DND-41 (cell line): Measurements from ENCODE around the gene PCDHB14.
"Not testable (repeated sequence)": the region's sequence is repeated elsewhere in the genome, so short reads cannot be mapped to it uniquely, and the experiment has no call there.

ENCODE experiments used
- ATAC-seq: fragments of 200-7000 bp; cut with Tn5 transposase; 3 replicates; pipeline ENCODE4 v1.9.1; 2021; ENCODE audit warnings: low read depth; ENCODE audit not compliant: insufficient read depth
- DNase-seq: peaks from one replicate; pipeline ENCODE4 v3.0.0-alpha.2; 2020
- H2AFZ ChIP-seq: 2 replicates; pipeline ENCODE4 v1.6.0; 2012; ENCODE audit warnings: low read depth, low read length
- H3K27ac ChIP-seq: 2 replicates; pipeline ENCODE4 v1.5.1; 2012; ENCODE audit warnings: low read length, inconsistent platforms
- H3K27me3 ChIP-seq: fragments of 200-600 bp; sonication (generic); 2 replicates; pipeline ENCODE4 v1.6.0; 2012; ENCODE audit warnings: low read length, mild to moderate bottlenecking, inconsistent platforms; ENCODE audit not compliant: insufficient read depth, poor library complexity
- H3K36me3 ChIP-seq: 2 replicates; pipeline ENCODE4 v1.5.1; 2012; ENCODE audit warnings: low read length, inconsistent platforms; ENCODE audit not compliant: insufficient read depth
- H3K4me1 ChIP-seq: 2 replicates; pipeline ENCODE4 v1.5.1; 2012; ENCODE audit warnings: mild to moderate bottlenecking, low read length; ENCODE audit not compliant: insufficient read depth
- H3K4me2 ChIP-seq: 2 replicates; pipeline ENCODE4 v1.6.0; 2012; ENCODE audit warnings: mild to moderate bottlenecking, moderate library complexity, low read length, inconsistent platforms; ENCODE audit not compliant: insufficient read depth
- H3K4me3 ChIP-seq, 2 experiments: fragments of 200-600 bp in 1 of 2; shearing (Covaris generic) in 1 of 2; 2 replicates each; pipeline ENCODE4 v1.5.1; 2012 to 2016; ENCODE audit warnings: inconsistent platforms in 2 of 2, low read length in 2 of 2, mild to moderate bottlenecking in 2 of 2, low read depth in 1 of 2, moderate library complexity in 1 of 2
- H3K79me2 ChIP-seq: 2 replicates; pipeline ENCODE4 v1.6.0; 2012; ENCODE audit warnings: low read length, inconsistent platforms; ENCODE audit not compliant: insufficient read depth
- H3K9ac ChIP-seq: 2 replicates; pipeline ENCODE4 v1.6.0; 2012; ENCODE audit warnings: low read depth, mild to moderate bottlenecking, inconsistent platforms, low read length, moderate library complexity
- H3K9me3 ChIP-seq: 2 replicates; pipeline ENCODE4 v1.5.1; 2012; ENCODE audit warnings: low read length, moderate library complexity, mild to moderate bottlenecking, inconsistent platforms; ENCODE audit not compliant: insufficient read depth, severe bottlenecking
- H4K20me1 ChIP-seq: 2 replicates; pipeline ENCODE4 v1.6.0; 2012; ENCODE audit warnings: low read length; ENCODE audit not compliant: insufficient read depth
- EZH2 ChIP-seq: IDR thresholded peaks from 3 replicates; pipeline ENCODE4 v1.6.1; 2012; ENCODE audit warnings: borderline replicate concordance, low read depth, mild to moderate bottlenecking, moderate library complexity, low read length, inconsistent platforms; ENCODE audit not compliant: severe bottlenecking
- TF ChIP-seq, protein P1 (sequence below): IDR thresholded peaks from 2 replicates; pipeline ENCODE4 v1.5.1; 2012; ENCODE audit warnings: borderline replicate concordance, low read length, moderate library complexity, mild to moderate bottlenecking; ENCODE audit not compliant: poor library complexity, severe bottlenecking; ENCODE audit errors: extremely low read depth

PCDHB14 gene

DNA sequence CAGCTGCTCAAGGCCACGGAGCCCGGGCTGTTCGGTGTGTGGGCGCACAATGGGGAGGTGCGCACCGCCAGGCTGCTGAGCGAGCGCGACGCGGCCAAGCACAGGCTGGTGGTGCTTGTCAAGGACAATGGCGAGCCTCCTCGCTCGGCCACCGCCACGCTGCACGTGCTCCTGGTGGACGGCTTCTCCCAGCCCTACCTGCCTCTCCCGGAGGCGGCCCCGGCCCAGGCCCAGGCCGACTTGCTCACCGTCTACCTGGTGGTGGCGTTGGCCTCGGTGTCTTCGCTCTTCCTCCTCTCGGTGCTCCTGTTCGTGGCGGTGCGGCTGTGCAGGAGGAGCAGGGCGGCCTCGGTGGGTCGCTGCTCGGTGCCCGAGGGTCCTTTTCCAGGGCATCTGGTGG is 34.0 kb upstream of the PCDHB14 start:
- H3K27ac ChIP-seq, H2AFZ ChIP-seq, H3K4me1 ChIP-seq, H4K20me1 ChIP-seq, H3K36me3 ChIP-seq, DNase-seq, H3K27me3 ChIP-seq, H3K9me3 ChIP-seq, H3K4me2 ChIP-seq, H3K79me2 ChIP-seq, ATAC-seq, H3K9ac ChIP-seq, H3K4me3 ChIP-seq: not testable (repeated sequence)

DNA sequence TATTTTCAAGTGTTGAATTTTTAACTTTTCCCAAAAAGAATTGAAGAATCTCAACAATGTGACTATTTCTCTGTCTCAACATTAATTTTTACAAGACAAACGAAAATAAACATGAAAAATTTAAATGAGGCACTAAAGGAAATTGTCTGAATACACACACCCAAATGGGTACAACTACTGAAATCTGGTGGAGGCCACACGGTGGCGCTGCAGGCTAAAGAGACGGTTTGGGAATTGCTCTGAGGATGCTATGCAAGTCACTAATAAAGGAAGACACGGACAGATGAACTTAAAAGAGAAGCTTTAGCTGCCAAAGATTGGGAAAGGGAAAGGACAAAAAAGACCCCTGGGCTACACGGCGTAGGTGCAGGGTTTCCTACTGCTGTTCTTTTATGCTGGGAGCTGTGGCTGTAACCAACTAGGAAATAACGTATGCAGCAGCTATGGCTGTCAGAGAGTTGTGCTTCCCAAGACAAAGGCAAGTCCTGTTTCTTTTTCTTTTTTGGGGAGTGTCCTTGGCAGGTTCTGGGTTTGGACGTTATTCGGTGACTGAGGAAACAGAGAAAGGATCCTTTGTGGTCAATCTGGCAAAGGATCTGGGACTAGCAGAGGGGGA is 30.9 kb upstream of the PCDHB14 start, which contains the start of gene PCDHB10:
TSS of gene PCDHB10 (plus strand) at position 244 of the 616 bp plus-strand sequence. CDS start at position 444, 200 bp downstream.
- Histone ChIP-seq H3K79me2 (no peaks in the 10 kb centered on the region), H3K4me3 (no peak within 1 kb of the TSS), H4K20me1 (no peaks in the 10 kb centered on the region), H3K36me3 (no peaks in the 10 kb centered on the region), H2AFZ (no peak within 1 kb of the TSS), H3K4me2 (no peak within 1 kb of the TSS), H3K27ac (no peak within 1 kb of the TSS), H3K27me3 (no peaks in the 10 kb centered on the region), H3K4me1 (no peaks in the 10 kb centered on the region), H3K9me3 (peaks cover 9% of the 10 kb centered on the region), H3K9ac (no peak within 1 kb of the TSS)
- ATAC-seq (peak; percentile 71; the same call in 2 of the 3 replicates), DNase-seq (peak; percentile 56)
- TF ChIP-seq EZH2, result no peak
- TF ChIP-seq, protein P1, sequence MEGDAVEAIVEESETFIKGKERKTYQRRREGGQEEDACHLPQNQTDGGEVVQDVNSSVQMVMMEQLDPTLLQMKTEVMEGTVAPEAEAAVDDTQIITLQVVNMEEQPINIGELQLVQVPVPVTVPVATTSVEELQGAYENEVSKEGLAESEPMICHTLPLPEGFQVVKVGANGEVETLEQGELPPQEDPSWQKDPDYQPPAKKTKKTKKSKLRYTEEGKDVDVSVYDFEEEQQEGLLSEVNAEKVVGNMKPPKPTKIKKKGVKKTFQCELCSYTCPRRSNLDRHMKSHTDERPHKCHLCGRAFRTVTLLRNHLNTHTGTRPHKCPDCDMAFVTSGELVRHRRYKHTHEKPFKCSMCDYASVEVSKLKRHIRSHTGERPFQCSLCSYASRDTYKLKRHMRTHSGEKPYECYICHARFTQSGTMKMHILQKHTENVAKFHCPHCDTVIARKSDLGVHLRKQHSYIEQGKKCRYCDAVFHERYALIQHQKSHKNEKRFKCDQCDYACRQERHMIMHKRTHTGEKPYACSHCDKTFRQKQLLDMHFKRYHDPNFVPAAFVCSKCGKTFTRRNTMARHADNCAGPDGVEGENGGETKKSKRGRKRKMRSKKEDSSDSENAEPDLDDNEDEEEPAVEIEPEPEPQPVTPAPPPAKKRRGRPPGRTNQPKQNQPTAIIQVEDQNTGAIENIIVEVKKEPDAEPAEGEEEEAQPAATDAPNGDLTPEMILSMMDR, result peak; percentile 77

DNA sequence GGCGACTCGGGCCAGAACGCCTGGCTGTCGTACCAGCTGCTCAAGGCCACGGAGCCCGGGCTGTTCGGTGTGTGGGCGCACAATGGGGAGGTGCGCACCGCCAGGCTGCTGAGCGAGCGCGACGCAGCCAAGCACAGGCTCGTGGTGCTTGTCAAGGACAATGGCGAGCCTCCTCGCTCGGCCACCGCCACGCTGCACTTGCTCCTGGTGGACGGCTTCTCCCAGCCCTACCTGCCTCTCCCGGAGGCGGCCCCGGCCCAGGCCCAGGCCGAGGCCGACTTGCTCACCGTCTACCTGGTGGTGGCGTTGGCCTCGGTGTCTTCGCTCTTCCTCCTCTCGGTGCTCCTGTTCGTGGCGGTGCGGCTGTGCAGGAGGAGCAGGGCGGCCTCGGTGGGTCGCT is 28.8 kb upstream of the PCDHB14 start:
- not testable (repeated sequence) for H4K20me1 ChIP-seq, H3K79me2 ChIP-seq, H3K4me2 ChIP-seq, H3K4me1 ChIP-seq, DNase-seq, H3K4me3 ChIP-seq, H2AFZ ChIP-seq, H3K27ac ChIP-seq, ATAC-seq, H3K27me3 ChIP-seq, H3K9ac ChIP-seq, H3K36me3 ChIP-seq
- H3K9me3 ChIP-seq, result peaks cover 14% of the 10 kb centered on the region

DNA sequence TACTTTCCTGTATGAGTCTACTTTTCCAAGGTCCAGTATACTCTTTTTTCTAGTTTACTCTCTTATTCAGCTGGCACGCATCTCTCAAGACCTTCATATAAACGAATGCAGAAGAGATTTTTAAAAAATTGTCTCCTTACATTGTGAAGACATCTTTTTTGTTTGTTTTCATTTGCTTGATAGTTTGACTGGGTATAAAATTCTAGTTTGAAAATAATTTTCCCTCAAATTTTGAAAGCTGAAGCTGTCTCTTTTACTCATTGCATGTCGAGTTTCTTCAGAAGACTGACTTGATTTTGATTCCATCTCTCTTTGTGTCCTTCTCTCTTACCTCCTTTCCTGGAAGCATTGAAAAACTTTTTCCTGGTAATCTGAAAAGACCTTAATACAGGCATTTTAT is 26.8 kb upstream of the PCDHB14 start:
- no peaks in the 10 kb centered on the region for H3K27me3 ChIP-seq
- TF ChIP-seq, protein P1, result no peak
- no peak for TF ChIP-seq EZH2
- DNase-seq, result no peak
- no peak for ATAC-seq
- no peak overlapping the region for H3K4me2 ChIP-seq
- no peaks in the 10 kb centered on the region for H4K20me1 ChIP-seq
- H3K9me3 ChIP-seq, result peaks cover 14% of the 10 kb centered on the region
- no peaks in the 10 kb centered on the region for H3K79me2 ChIP-seq
- no peak overlapping the region for H3K4me3 ChIP-seq
- H2AFZ ChIP-seq, result no peak overlapping the region
- H3K27ac ChIP-seq, result no peak overlapping the region
- no peak overlapping the region for H3K9ac ChIP-seq
- no peaks in the 10 kb centered on the region for H3K4me1 ChIP-seq
- no peaks in the 10 kb centered on the region for H3K36me3 ChIP-seq
